Muscle layer of duodenum (tissue), 2 donors: Measurements from ENCODE around the gene FAM120A.
A peak's percentile ranks its signal among the peaks of the same experiment; 100 is the strongest.

Experiments used
- H3K27ac ChIP-seq: one replicate; pipeline ENCODE4 v1.7.0; 2013; ENCODE audit warnings: mild to moderate bottlenecking, low read length
- H3K27me3 ChIP-seq: one replicate; pipeline ENCODE4 v1.7.0; 2013; ENCODE audit warnings: low read depth, mild to moderate bottlenecking, control low read depth, low read length
- H3K36me3 ChIP-seq, 2 donors: one replicate each; pipeline ENCODE4 v1.7.0; 2013; ENCODE audit warnings: low read length in 2 of 2, control low read depth in 1 of 2, mild to moderate bottlenecking in 1 of 2; ENCODE audit not compliant: insufficient read depth in 2 of 2, control insufficient read depth in 1 of 2
- H3K4me1 ChIP-seq, 2 donors: one replicate each; pipeline ENCODE4 v1.7.0; 2013; ENCODE audit warnings: low read length in 2 of 2, mild to moderate bottlenecking in 2 of 2, control low read depth in 1 of 2, moderate library complexity in 1 of 2; ENCODE audit not compliant: insufficient read depth in 2 of 2, control insufficient read depth in 1 of 2
- H3K4me3 ChIP-seq, 2 donors: one replicate each; pipeline ENCODE4 v1.7.0; 2013; ENCODE audit warnings: low read length in 2 of 2, low read depth in 1 of 2, mild to moderate bottlenecking in 1 of 2
- H3K9me3 ChIP-seq, 2 donors: one replicate each; pipeline ENCODE4 v1.7.0; 2013; ENCODE audit warnings: low read length in 2 of 2, control low read depth in 1 of 2, mild to moderate bottlenecking in 1 of 2; ENCODE audit not compliant: control insufficient read depth in 1 of 2
- donor health status: healthy.

The FAM120A gene

GRCh38 chr9:93560991-93561390, 109.5 kb downstream of the FAM120A start:
- Histone ChIP-seq H3K4me3 (no peak overlapping the region), H3K36me3 (peaks cover 53 to 64% of the 10 kb centered on the region in 2 donors), H3K9me3 (no peaks in the 10 kb centered on the region), H3K27me3 (no peaks in the 10 kb centered on the region), H3K27ac (no peak overlapping the region), H3K4me1 (peaks cover 0 to under 1% of the 10 kb centered on the region in 2 donors)

- H3K36me3 ChIP-seq, result peaks cover 53 to 58% of the 10 kb centered on the region in 2 donors
- H3K4me1 ChIP-seq, result peaks cover 1 to 8% of the 10 kb centered on the region in 2 donors
- H3K9me3 ChIP-seq, result no peaks in the 10 kb centered on the region
- no peak overlapping the region for H3K27ac ChIP-seq
- H3K27me3 ChIP-seq, result no peaks in the 10 kb centered on the region
- no peak overlapping the region for H3K4me3 ChIP-seq
Observed at GRCh38 chr9:93562157-93562556, 110.7 kb downstream of the FAM120A start.

GRCh38 chr9:93565089-93565488, 113.6 kb downstream of the FAM120A start:
- Histone ChIP-seq H3K36me3 (peaks cover 30 to 35% of the 10 kb centered on the region in 2 donors), H3K27me3 (no peaks in the 10 kb centered on the region), H3K4me3 (no peak overlapping the region), H3K27ac (no peak overlapping the region), H3K4me1 (peaks cover 3 to 15% of the 10 kb centered on the region in 2 donors), H3K9me3 (no peaks in the 10 kb centered on the region)

GRCh38 chr9:93566408-93567270, 115.2 kb downstream of the FAM120A start:
- peak overlapping the region; percentile 63 to 64 for H3K4me3 ChIP-seq
- peaks cover 0 to 3% of the 10 kb centered on the region in 2 donors for H3K9me3 ChIP-seq
- no peaks in the 10 kb centered on the region for H3K27me3 ChIP-seq

GRCh38 chr9:93567271-93567959, 115.9 kb downstream of the FAM120A start:
- peak overlapping the region; percentile 63 to 64 for H3K4me3 ChIP-seq
- no peaks in the 10 kb centered on the region for H3K27me3 ChIP-seq
- peaks cover 3 to 15% of the 10 kb centered on the region in 2 donors for H3K4me1 ChIP-seq
- H3K9me3 ChIP-seq, result peaks cover 0 to 3% of the 10 kb centered on the region in 2 donors
- H3K36me3 ChIP-seq, result peaks cover 16 to 23% of the 10 kb centered on the region in 2 donors
- H3K27ac ChIP-seq, result peak overlapping the region; percentile 93

More at GRCh38 chr9:93566408-93567270, 115.2 kb downstream of the FAM120A start:
- Histone ChIP-seq H3K4me1 (peaks cover 3 to 15% of the 10 kb centered on the region in 2 donors), H3K36me3 (peaks cover 23 to 31% of the 10 kb centered on the region in 2 donors), H3K27ac (peak overlapping the region; percentile 93)

- Histone ChIP-seq H3K9me3 (peaks cover 0 to 3% of the 10 kb centered on the region in 2 donors), H3K27me3 (no peaks in the 10 kb centered on the region), H3K27ac (no peak overlapping the region), H3K36me3 (peaks cover 12 to 16% of the 10 kb centered on the region in 2 donors), H3K4me1 (peaks cover 3 to 15% of the 10 kb centered on the region in 2 donors), H3K4me3 (no peak overlapping the region)
Observed at GRCh38 chr9:93568169-93568568, 116.7 kb downstream of the FAM120A start.

GRCh38 chr9:93569621-93570174, 118.2 kb downstream of the FAM120A start:
- Histone ChIP-seq H3K36me3 (peaks cover 0 to 3% of the 10 kb centered on the region in 2 donors), H3K9me3 (peaks cover 0 to 3% of the 10 kb centered on the region in 2 donors), H3K27ac (no peak overlapping the region), H3K4me3 (no peak overlapping the region), H3K4me1 (peaks cover 3 to 19% of the 10 kb centered on the region in 2 donors), H3K27me3 (no peaks in the 10 kb centered on the region)

- H3K27ac ChIP-seq, result no peak overlapping the region
Observed at GRCh38 chr9:93572221-93572620, 120.7 kb downstream of the FAM120A start.

GRCh38 chr9:93572636-93573515, 121.4 kb downstream of the FAM120A start:
- Histone ChIP-seq H3K4me1 (peaks cover 2 to 15% of the 10 kb centered on the region in 2 donors), H3K27me3 (no peaks in the 10 kb centered on the region), H3K4me3 (no peak overlapping the region), H3K9me3 (peaks cover 0 to 3% of the 10 kb centered on the region in 2 donors), H3K27ac (no peak overlapping the region), H3K36me3 (no peaks in the 10 kb centered on the region)

More at GRCh38 chr9:93572221-93572620, 120.7 kb downstream of the FAM120A start:
- Histone ChIP-seq H3K4me1 (peaks cover 1 to 18% of the 10 kb centered on the region in 2 donors), H3K36me3 (no peaks in the 10 kb centered on the region), H3K9me3 (peaks cover 0 to 3% of the 10 kb centered on the region in 2 donors), H3K4me3 (no peak overlapping the region), H3K27me3 (no peaks in the 10 kb centered on the region)

GRCh38 chr9:93573516-93573828, 122.0 kb downstream of the FAM120A start:
- peaks cover 0 to 3% of the 10 kb centered on the region in 2 donors for H3K9me3 ChIP-seq
- no peak overlapping the region for H3K27ac ChIP-seq
- H3K36me3 ChIP-seq, result no peaks in the 10 kb centered on the region
- H3K4me3 ChIP-seq, result no peak overlapping the region
- no peaks in the 10 kb centered on the region for H3K27me3 ChIP-seq
- peaks cover 6 to 21% of the 10 kb centered on the region in 2 donors for H3K4me1 ChIP-seq
